GM18508 (cell line): ENCODE results near the gene L3MBTL4.
"Not testable (repeated sequence)": the region's sequence is repeated elsewhere in the genome, so short reads cannot be mapped to it uniquely, and the experiment has no call there.

Experiments used
- ATAC-seq: cut with Tn5 transposase; IDR thresholded peaks from one replicate; pipeline ENCODE4 v1.9.1; 2021; ENCODE audit warnings: moderate number of reproducible peaks; ENCODE audit not compliant: insufficient read depth, unreplicated experiment

L3MBTL4 gene

GRCh38 chr18:6058941-6059340 is 355.8 kb downstream of the L3MBTL4 start:
- no peak for ATAC-seq

GRCh38 chr18:6057604-6058003 is 357.1 kb downstream of the L3MBTL4 start:
- ATAC-seq, result no peak

DNA sequence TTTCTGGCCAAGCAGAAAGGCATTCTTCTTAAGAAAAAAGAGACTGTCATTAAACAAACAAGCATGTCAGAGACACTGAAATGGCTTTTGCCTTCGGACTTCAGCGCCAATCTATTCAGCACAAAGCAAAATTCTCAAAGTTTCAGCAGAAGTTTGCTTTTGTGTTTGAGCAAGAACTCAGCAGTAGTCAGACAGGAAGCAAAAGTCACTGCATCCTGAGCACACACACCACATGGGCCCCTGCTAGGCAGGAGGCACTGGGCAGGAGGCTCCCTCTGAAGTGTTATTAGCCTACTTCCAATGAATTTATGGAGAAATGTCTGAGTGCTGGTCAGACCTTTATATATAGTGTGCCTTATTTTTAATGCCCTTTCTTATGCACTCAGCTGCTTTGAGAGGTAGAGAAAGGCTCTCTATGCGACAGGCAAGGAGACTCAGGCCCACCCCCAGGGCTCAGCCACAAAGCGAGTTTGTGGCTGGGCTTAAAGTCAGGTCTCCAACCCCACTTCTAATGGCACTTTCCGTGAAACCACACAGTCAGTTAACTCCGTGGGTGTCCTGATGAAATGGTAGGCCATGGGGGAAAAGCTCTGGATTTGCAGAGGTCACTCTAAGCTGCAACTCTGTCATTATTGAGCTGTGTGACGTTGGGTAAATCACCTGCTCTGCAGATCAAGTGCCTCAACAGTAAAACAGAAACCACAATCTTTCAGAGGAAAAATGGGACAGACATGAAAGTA is 358.4 kb downstream of the L3MBTL4 start:
- ATAC-seq, result no peak

DNA sequence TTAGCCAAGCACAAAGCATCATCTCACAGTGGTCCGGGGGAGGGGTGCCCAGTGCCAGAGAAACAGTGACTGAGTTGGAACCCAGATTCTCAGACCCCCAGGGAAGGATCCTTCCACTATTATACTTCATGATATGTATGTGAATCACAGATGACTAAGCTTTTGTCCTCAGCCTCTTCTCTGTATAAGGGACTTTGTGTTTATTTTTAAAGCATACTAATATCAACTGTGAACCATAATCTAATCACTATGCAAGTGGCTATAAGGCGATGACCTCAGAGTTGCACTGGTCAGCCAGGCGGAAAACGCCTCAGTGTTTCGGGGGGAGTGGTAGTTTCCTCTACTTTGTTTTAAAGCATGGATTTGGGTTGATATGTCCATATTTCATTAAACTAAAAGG is 359.0 kb downstream of the L3MBTL4 start:
- no peak for ATAC-seq

DNA sequence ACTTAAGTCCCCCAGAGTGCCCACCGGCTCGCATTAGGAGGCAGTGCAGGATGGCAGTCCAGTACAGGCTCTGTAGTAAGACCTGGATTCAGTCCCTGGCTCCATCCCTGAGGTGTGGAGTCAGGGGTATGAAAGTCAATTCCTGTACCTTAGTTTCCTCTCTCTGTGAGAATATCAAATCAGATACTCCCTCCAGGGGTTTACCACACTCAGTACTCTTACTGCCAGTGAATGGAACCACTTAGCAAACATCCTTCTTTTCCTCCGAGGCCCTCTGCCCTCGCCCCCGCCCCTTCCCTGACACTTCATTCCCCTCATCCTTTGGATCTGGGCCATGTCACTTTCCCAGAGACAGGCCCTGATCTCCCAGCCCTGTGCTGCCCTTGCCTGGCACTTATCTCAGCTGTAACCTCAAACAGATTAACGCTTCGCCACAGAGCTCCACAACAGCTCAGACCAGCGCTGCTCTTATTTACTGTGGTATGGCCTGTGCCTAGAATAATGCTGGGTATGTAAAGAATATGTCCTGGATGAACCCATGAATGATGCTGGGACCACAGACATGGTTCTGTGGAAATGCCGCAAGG is 360.4 kb downstream of the L3MBTL4 start:
- no peak for ATAC-seq

DNA sequence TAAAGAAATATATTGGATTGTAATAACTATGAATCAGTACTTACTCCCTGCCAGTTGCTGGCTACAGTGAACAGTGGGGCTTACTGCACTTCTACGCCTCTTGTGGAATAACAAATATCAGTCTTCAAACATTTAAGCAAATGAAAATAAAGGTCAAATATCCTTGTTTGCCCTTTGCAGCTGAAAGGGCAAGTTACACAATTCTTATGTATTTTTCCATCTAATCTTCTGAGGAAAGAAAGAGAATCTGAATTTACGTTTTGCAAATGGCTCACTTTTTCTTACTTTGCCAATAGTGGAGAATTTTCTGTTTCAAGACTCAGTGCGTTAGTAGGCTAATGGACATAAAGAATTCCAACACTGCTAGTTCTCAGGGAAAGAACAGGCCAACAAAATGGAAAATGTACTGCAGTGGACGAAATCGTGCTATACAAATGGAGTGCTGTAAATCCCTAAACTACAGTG is 362.2 kb downstream of the L3MBTL4 start:
- ATAC-seq, result no peak

DNA sequence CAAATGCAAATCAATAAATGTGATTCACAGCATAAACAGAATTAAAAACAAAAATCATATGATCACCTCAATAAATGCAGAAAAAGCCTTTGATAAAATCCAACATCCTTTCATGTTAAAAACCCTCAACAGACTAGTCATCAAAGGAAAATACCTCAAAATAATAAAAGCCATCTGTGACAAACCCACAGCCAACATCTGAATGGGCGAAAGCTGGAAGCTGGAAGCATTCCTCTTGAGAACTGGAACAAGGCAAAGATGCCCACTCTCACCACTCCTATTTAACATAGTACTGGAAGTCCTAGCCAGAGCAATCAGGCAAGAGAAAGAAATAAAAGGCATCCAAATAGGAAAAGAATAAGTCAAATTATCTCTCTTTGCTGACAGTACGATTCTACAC is 367.1 kb downstream of the L3MBTL4 start:
- ATAC-seq, result not testable (repeated sequence)

DNA sequence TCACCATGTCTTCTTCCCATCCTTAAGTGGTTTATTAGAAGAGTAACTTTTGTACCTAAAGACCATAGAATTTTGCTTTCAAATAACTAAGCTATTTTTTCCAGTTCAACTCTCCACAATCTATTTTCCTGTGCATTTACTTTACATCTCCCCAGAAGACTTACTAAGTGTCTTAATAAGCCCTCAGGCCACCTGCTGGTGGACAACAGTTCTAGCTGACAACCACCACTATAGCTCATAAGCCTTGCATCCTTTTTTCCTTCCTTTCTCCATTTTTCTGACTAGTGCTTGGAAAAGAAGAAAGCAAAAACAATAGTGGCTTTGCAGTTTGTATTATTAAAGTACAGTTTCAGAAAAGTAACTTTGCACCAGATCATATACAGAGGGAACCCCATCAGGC is 369.9 kb downstream of the L3MBTL4 start:
- ATAC-seq, result no peak

DNA sequence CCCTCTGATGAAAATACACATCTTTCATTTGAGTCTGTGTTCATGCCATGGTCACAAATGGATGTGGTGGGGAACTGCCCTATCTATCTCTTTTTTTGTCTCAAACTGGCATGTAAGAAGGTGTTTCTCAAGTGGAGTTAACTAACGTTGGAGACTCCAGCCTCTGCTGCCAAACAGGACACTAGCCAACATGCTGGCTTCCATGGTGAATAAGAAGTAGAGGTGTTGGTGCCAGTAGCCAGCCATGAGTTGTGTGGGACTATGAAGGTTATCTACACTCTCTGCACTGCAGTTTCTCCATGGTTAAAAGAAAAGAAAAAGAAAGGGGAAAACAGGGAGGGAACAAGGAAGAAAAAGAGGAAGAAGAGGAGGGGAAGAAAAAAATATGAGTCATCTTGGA is 370.4 kb downstream of the L3MBTL4 start:
- ATAC-seq, result no peak

DNA sequence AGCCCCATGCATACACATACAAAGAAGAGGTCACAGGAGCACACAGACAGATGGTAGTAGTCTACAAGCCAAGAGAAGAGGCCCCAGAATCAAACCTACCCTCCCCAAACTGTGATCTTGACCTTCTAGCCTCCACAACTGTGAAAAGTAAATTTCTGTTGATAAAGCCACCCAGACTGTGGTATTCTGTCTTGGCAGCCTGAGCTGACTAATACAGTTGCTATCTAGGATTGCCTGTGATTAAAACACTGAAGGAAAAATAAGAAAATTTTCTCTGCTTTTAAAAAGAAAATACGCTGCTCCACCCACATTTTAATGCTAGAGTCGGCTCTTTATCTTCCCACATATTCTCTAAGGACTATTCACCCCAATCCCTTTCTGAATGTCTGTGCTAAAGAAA is 375.7 kb downstream of the L3MBTL4 start:
- ATAC-seq, result no peak

GRCh38 chr18:6031442-6031841 is 383.3 kb downstream of the L3MBTL4 start:
- no peak for ATAC-seq

DNA sequence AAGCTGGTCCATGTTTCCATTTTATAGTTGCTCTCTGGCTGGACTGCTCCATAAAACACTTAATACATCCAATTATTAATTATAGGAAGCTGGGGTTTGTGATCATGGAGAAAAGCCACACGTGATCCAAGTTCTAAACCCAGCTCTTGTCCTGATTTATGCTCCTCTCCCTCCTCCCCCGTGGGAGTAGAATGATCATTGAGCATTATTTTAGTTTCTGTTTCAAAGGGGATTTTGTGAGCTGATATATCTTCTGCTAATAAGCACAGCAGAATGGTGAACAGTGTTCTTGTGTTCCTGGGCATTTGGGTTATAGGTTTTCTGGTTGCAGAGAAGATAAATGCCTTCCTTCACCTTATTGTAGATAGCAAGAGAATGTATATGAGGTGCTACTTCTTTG is 383.7 kb downstream of the L3MBTL4 start:
- ATAC-seq, result no peak

DNA sequence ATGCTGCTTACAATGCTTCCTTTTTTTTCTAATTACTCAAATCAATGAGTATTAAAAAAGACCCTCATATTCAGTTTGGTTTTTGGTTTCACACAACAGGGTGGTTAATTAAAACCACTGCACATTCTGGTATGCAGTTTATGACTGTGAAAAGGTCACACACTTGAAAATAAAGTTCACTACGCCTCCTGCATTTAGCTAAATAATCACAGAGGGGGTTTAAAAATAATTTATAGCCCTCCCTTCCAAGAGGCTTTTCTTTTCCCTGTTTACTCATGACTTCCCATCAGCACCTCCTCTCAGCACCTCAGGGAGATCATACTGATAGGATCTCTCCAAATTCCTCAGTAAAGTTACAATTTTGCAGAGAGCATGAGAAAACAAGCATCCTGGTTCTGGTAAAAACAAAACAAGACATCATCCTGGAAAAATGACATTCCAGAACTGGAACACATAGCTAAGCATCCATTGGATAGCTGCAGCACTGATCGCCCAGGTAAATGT is 389.9 kb downstream of the L3MBTL4 start:
- no peak for ATAC-seq

- no peak for ATAC-seq
These were observed 391.2 kb downstream of the L3MBTL4 start for GRCh38 chr18:6023551-6023950.

DNA sequence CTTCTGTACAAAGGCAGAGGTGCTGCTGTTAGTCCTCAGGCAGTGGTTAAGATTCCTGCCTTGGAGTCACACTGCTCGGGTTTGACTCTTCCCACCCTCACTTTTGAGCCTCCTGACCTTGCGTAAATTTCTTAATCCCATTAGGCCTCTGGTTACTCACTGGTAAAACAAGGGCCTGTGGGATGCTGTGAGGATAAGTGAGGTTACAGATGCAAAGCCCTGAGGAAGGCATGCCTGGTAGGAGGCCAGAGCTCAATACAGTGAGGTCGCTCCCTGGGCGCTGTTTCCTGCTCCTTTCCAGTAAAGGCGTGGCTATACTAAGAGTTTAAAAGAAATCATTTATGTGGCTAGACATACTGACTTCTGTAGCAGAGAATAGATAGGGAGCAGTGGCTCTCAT is 391.9 kb downstream of the L3MBTL4 start:
- no peak for ATAC-seq

- peak; percentile 57 for ATAC-seq
These were observed 392.7 kb downstream of the L3MBTL4 start for GRCh38 chr18:6022074-6022444.

GRCh38 chr18:6021306-6022073 is 393.2 kb downstream of the L3MBTL4 start:
- no peak for ATAC-seq

GRCh38 chr18:6018671-6019070 is 396.0 kb downstream of the L3MBTL4 start:
- no peak for ATAC-seq

DNA sequence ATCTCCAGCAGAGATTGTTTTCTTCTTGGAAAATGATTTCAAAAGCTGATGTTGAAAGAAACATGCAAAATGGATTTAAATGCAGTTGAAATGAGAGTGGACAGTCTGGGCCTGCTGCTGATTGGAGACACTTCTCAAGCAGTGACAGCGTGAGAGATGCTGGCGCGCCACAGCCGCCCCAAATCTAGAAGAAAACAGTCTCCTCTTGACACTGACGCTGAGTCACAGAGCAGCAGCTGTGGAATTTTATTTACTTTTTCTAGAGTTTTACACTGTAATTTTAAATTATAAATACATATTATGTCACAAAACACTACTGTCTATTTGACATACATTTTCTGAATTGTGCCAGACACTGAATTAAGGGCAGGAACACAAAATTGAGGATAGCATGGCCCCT is 397.5 kb downstream of the L3MBTL4 start:
- no peak for ATAC-seq

- no peak for ATAC-seq
These were observed 399.3 kb downstream of the L3MBTL4 start for GRCh38 chr18:6015364-6015763.

DNA sequence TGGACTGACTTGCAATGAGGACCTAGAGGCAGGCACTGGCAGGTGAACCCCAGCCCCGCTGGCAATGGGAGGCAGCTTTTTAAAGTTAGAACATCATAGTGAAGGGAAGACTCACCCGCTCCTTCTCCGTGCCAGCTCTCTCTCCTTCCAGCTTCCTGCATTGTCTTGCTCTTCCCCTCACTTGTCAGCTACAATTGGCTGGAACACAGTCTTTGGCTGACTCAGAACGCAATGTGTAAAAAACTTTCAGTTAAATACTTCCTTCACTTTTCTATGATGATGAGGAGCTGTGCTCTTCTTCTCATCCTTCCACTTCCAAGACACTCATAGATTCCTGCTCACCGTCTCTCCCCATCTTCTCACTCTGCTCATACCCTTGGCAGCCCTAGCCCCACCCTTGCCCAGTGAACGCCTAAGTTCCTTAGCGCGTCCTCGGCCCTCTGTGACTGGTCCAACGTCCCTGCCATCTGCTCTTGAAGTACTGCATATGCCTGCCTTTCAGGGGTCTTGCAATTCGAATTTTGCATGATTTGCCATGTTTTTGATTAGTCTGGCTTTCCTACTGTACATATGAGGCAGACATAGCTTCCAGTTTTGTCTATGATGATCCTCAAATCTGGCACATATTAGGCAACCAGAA is 401.4 kb downstream of the L3MBTL4 start:
- no peak for ATAC-seq
